Caco-2 (cell line): ENCODE measurements around the gene UCKL1. TPM values are rescaled to one million over a fixed set of nuclear protein-coding genes. Genes with fewer than 3 reads are reported as not detected.

Experiments used
- BruUV-seq: library from RNA; stranded (reverse); fragments of 400-500 nt; replicated peaks from 2 replicates; lab custom pipeline; 2021; lab: Mats Ljungman, UMichigan
- CTCF ChIA-PET: fragments of 300-600 bp; sonication (Branson Sonifier 250); formaldehyde crosslinking; loops from one replicate; lab custom pipeline; 2022; ENCODE audit warnings: antibody characterized with exemption; lab: Charles Lee
- POLR2A ChIA-PET: fragments of 300-600 bp; sonication (Branson Sonifier 250); formaldehyde crosslinking; loops from one replicate; lab custom pipeline; 2022; ENCODE audit warnings: antibody characterized with exemption; lab: Charles Lee
- DNase-seq, 2 experiments: peaks; one replicate each; pipeline versions ENCODE4 v3.0.0 to v3.0.0-alpha.2; 2020 to 2022
- H3K27me3 ChIP-seq: replicated peaks from 2 replicates; pipeline ENCODE4 v1.6.0; 2011; ENCODE audit warnings: low read length; ENCODE audit not compliant: control insufficient read depth, insufficient read depth
- H3K36me3 ChIP-seq: 2 replicates; pipeline ENCODE4 v1.5.1; 2011; ENCODE audit warnings: low read length; ENCODE audit not compliant: control insufficient read depth, insufficient read depth
- H3K4me1 ChIP-seq: fragments of 250-450 bp; sonication (Bioruptor Pico); 2 replicates; pipeline ENCODE4 v1.5.1; 2020; ENCODE audit warnings: mild to moderate bottlenecking
- H3K4me3 ChIP-seq: 2 replicates; pipeline ENCODE4 v1.5.1; 2011; ENCODE audit warnings: low read depth, mild to moderate bottlenecking, control low read depth, low read length
- H3K9me3 ChIP-seq: fragments of 250-450 bp; sonication (Bioruptor Pico); 2 replicates; pipeline ENCODE4 v1.5.1; 2020; ENCODE audit warnings: mild to moderate bottlenecking, moderate library complexity
- H3K27ac Mint-ChIP-seq: one replicate; pipeline ENCODE4 v1.8.0; 2022; ENCODE audit warnings: mixed read lengths; ENCODE audit not compliant: unreplicated experiment
- H3K27me3 Mint-ChIP-seq: one replicate; pipeline ENCODE4 v1.8.0; 2022; ENCODE audit warnings: mixed read lengths; ENCODE audit not compliant: insufficient read depth, unreplicated experiment
- H3K36me3 Mint-ChIP-seq: one replicate; pipeline ENCODE4 v1.8.0; 2022; ENCODE audit warnings: mild to moderate bottlenecking, mixed read lengths; ENCODE audit not compliant: insufficient read depth, unreplicated experiment
- H3K4me1 Mint-ChIP-seq: one replicate; pipeline ENCODE4 v1.8.0; 2022; ENCODE audit warnings: low read depth, mixed read lengths; ENCODE audit not compliant: unreplicated experiment
- H3K4me3 Mint-ChIP-seq: one replicate; pipeline ENCODE4 v1.8.0; 2022; ENCODE audit warnings: mild to moderate bottlenecking, moderate library complexity, mixed read lengths; ENCODE audit not compliant: unreplicated experiment
- H3K9me3 Mint-ChIP-seq: one replicate; pipeline ENCODE4 v1.8.0; 2022; ENCODE audit warnings: mixed read lengths; ENCODE audit not compliant: unreplicated experiment
- CTCF ChIP-seq, 2 experiments: fragments of 200-600 bp in 1 of 2; IDR thresholded peaks; 1 replicate in 1 of 2; 2 replicates in 1 of 2; pipeline versions ENCODE4 v1.5.1 to v1.8.0; 2011 to 2022; ENCODE audit warnings: antibody characterized with exemption in 1 of 2, control low read depth in 1 of 2, inconsistent platforms in 1 of 2, low read depth in 1 of 2, low read length in 1 of 2, mild to moderate bottlenecking in 1 of 2, moderate library complexity in 1 of 2; ENCODE audit not compliant: insufficient read depth in 1 of 2, severe bottlenecking in 1 of 2, unreplicated experiment in 1 of 2
- intact Hi-C: fragments of 100-400 bp; cut with micrococcal nuclease; formaldehyde crosslinking; loops from one replicate; pipeline ENCODE4 v1.10.0; 2022; ENCODE audit not compliant: unreplicated experiment
- total RNA-seq: library from RNA; stranded (reverse); gene quantifications from 2 replicates; pipeline ENCODE4 v1.2.3, GENCODE V29; 2022

Gene UCKL1
- total RNA-seq, 1 experiment from 2014 or later = 101 TPM

DNA sequence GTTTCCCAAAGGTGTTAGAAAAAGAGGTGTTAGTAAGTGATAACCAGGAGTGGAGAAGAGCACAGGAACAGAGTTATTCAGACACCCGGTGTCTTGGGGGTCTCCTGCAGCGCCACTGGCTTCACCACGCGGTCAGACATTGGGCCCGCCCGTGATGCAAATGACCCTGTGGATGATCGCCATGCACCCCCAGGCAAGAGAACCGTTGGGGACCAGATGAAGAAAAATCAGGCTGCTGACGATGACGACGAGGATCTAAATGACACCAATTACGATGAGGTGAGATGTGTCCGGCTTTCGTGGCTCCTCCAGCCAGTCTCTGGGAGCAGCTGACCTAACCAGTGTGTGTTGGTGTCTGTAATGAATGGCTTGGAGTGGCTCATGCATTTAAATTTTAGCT, 26.7 kb upstream of the UCKL1 start:
- Histone ChIP-seq H3K4me3 (no peak overlapping the region), H3K4me1 (peaks cover 25% of the 10 kb centered on the region), H3K9me3 (no peaks in the 10 kb centered on the region), H3K27me3 (no peaks in the 10 kb centered on the region), H3K36me3 (peaks cover 12% of the 10 kb centered on the region; the same call in 1 of the 2 replicates)
- BruUV-seq = no TSS peak
- peaks cover 90% of the 10 kb centered on the region for H3K36me3 Mint-ChIP-seq
- peak overlapping the region; percentile 8 for H3K4me3 Mint-ChIP-seq
- intact Hi-C loops = no loop called here
- ChIA-PET POLR2A (interaction anchor here (0.6 to 0.8 kb wide), 3 partner anchors 12 to 381 kb away, joined by 4 read pairs; no protein-coding TSS in a partner anchor), CTCF (interaction anchor here (1.2 to 5.2 kb wide), 2 partner anchors 26 to 57 kb away, joined by 3 to 139 read pairs; no protein-coding TSS in a partner anchor)
- H3K9me3 Mint-ChIP-seq = no peaks in the 10 kb centered on the region
- no peaks in the 10 kb centered on the region for H3K27me3 Mint-ChIP-seq
- no peak overlapping the region for H3K27ac Mint-ChIP-seq
- TF ChIP-seq CTCF (IDR thresholded peaks at IDR 0.05; ENCODE audit: insufficient read depth in 1 of 2, low read depth in 1 of 2, low read length in 1 of 2, severe bottlenecking in 1 of 2, unreplicated experiment in 1 of 2) = no peak
- no peak for DNase-seq
- peaks cover 24% of the 10 kb centered on the region for H3K4me1 Mint-ChIP-seq

DNA sequence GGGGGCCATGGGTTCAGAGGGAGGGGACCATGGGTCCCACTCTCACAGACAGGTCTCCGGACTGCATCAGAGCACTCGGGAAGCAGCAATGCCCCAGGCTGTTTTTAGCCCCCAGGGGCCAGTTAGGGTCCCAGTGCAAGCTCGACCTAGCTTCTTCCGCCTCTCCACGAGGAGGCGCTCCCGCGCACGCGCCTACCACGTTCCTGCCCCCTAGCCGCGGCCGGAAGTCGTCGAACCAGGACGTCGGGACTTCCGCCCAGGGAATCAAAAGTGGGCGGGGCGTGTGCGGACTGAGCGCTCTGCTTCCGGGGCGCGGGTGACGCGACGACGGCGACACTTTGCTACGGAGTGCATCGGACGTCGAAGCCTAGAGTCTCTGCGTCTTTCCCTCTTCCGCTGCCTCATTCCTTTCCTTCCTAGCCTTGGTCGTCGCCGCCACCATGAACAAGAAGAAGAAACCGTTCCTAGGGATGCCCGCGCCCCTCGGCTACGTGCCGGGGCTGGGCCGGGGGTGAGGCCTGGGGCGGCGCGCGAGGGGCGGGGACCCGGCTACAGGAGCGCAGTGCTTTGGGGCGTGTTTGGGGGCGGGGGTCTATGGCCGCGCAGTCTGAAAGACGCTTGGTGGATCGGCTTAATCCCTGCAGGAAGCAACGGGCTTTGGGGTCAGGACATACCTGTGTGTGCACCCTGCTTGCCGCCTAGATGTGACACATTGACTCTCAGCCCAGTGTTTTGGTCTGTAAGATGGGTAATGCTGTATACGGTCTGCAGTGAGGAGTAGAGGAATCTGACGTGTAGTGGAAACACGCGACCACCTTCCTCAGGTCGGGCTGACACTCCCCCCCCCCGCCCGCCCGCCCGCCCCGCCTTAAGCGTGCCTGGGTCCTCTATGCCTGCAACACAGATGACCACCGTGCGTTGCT, 24.9 kb upstream of the UCKL1 start, which contains the start of gene PRPF6:
TSS of gene PRPF6 (plus strand) at position 327 of the 923 bp plus-strand sequence. CDS start at position 441, 114 bp downstream.
- peaks cover 30% of the 10 kb centered on the region for H3K4me1 Mint-ChIP-seq
- peaks cover 71% of the 10 kb centered on the region for H3K36me3 Mint-ChIP-seq
- peak; percentile 99 to 100 for TF ChIP-seq CTCF (IDR thresholded peaks at IDR 0.05; ENCODE audit: insufficient read depth in 1 of 2, low read depth in 1 of 2, low read length in 1 of 2, severe bottlenecking in 1 of 2, unreplicated experiment in 1 of 2)
- intact Hi-C loops = loop anchor here (1.0 to 2.0 kb wide), 4 partner anchors 43 to 139 kb away; partner anchors contain the start of gene TCEA2
- no peaks in the 10 kb centered on the region for H3K27me3 Mint-ChIP-seq
- H3K4me3 ChIP-seq = peak within 1 kb of the TSS; percentile 58
- peak within 1 kb of the TSS; percentile 90 for H3K4me3 Mint-ChIP-seq
- ChIA-PET CTCF (interaction anchor here (0.5 to 5.2 kb wide), 35 partner anchors 10 to 1184 kb away, joined by 3 to 139 read pairs (median 5); partner anchors contain the start of genes C20orf204, DNAJC5, LKAAEAR1 and OPRL1), POLR2A (interaction anchor here (0.6 to 2.9 kb wide), 15 partner anchors 23 to 460 kb away, joined by 3 to 26 read pairs (median 4); partner anchors contain the start of genes OPRL1, PPDPF, TCEA2 and TPD52L2)
- H3K9me3 ChIP-seq = no peaks in the 10 kb centered on the region
- H3K4me1 ChIP-seq = peaks cover 31% of the 10 kb centered on the region
- no peaks in the 10 kb centered on the region for H3K9me3 Mint-ChIP-seq
- no TSS peak for BruUV-seq
- peaks cover 11% of the 10 kb centered on the region; the same call in 1 of the 2 replicates for H3K36me3 ChIP-seq
- peak; percentile 99 to 100 for DNase-seq
- no peaks in the 10 kb centered on the region for H3K27me3 ChIP-seq
- H3K27ac Mint-ChIP-seq = peak within 1 kb of the TSS; percentile 65
